Measurements from ENCODE around the gene PTPN1. TPM values are rescaled to one million over a fixed set of nuclear protein-coding genes. Genes with fewer than 3 reads are reported as not detected.
"Not testable (repeated sequence)": the region's sequence is repeated elsewhere in the genome, so short reads cannot be mapped to it uniquely, and the experiment has no call there.

PTPN1 gene
- total and polyA plus RNA-seq, 5 donors = 20.8 to 37.4 (median 25.6) TPM

- 81% methylated on average over 5 of the region's 5 CpGs for WGBS
- Histone ChIP-seq H3K4me3 (ENCODE audit: low read length) (no peak overlapping the region), H3K9me3 (ENCODE audit: control insufficient read depth, low read length) (no peaks in the 10 kb centered on the region), H3K27me3 (ENCODE audit: control insufficient read depth, insufficient read depth) (no peaks in the 10 kb centered on the region), H3K4me1 (ENCODE audit: control insufficient read depth, insufficient read depth, low read length) (peaks cover 2% of the 10 kb centered on the region), H3K27ac (ENCODE audit: low read length) (no peak overlapping the region)
- DNase-seq (no peak), ATAC-seq (no peak)
- intact Hi-C loops (cut with DNase I) = no loop called here
Measured at GRCh38 chr20:50498071-50498776, 12.0 kb upstream of the PTPN1 start.

DNA sequence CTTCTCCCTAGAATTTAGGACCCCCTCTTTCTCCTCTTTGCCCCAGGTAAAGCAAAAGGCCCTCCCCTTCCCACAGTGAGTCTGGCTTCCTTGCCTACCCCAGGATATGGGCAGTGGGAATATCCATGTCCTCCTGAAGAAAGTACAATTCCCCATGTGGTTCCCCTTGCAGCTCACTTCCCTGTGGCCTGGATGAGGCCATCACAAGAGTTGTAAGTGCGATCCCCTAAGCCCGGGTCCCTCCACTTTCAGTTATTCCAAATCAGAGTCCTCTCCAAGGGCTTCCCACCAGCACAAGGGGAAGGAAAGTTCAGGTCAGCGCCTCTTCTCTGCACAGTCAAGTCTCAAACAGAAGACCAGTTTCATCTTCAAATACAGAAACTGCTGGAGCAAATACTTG is 10.2 kb upstream of the PTPN1 start:
- Histone ChIP-seq H3K9me3 (ENCODE audit: control insufficient read depth, low read length) (no peaks in the 10 kb centered on the region), H3K4me1 (ENCODE audit: control insufficient read depth, insufficient read depth, low read length) (peaks cover 2% of the 10 kb centered on the region), H3K27me3 (ENCODE audit: control insufficient read depth, insufficient read depth) (no peaks in the 10 kb centered on the region), H3K4me3 (ENCODE audit: low read length) (no peak overlapping the region), H3K27ac (ENCODE audit: low read length) (no peak overlapping the region)
- DNase-seq (no peak), ATAC-seq (no peak)
- WGBS = 97% methylated on average over 3 of the region's 3 CpGs
- intact Hi-C loops (cut with DNase I) = loop anchor here in 1 of 4 donors (10.0 kb wide), 1 partner anchor 75 kb away; no protein-coding TSS in a partner anchor

DNA sequence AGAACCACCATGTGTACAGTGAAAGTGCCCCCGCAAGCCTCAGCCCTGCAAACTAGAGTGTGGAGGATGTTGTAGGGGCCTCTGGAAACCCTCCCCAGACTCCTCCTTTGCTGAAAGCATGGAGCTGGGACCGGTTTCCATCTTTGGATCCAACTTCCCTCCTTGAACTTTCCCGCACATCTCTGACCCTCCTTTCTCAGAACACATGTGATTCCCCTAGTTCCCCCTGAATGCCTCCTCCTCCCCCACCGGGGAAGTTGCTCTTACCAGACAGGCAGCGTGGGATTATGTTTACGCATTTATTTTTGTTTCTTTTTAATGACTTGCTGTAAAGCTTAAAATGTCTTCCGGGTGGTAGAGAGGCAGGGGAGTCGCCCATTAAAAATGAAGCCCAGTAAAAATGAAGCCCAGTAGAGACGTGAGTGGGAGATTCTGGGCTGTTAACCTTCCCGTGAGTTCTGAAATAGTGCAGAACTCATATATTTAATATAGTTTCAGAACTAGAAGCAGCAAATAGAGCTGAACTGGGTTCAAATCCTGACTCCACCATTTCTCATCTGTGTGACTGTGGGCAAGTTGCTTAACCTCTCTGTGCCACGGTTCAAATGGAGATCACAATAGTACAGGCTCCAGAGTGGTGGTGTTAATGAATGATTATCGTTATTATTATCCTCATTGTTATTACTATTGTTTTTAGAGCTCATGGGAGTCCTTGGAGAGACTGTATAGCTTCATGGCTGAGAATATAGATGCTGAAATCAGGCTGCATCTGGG is 8.0 kb upstream of the PTPN1 start:
- DNase-seq = no peak
- Histone ChIP-seq H3K27me3 (ENCODE audit: control insufficient read depth, insufficient read depth) (no peaks in the 10 kb centered on the region), H3K9me3 (ENCODE audit: control insufficient read depth, low read length) (no peaks in the 10 kb centered on the region), H3K4me3 (ENCODE audit: low read length) (no peak overlapping the region), H3K27ac (ENCODE audit: low read length) (no peak overlapping the region), H3K4me1 (ENCODE audit: control insufficient read depth, insufficient read depth, low read length) (peaks cover 2% of the 10 kb centered on the region)
- intact Hi-C loops (cut with DNase I) = loop anchor here in 1 of 4 donors (10.0 kb wide), 1 partner anchor 73 kb away; no protein-coding TSS in a partner anchor
- WGBS = 64% methylated on average over 12 of the region's 12 CpGs
- no peak for ATAC-seq

DNA sequence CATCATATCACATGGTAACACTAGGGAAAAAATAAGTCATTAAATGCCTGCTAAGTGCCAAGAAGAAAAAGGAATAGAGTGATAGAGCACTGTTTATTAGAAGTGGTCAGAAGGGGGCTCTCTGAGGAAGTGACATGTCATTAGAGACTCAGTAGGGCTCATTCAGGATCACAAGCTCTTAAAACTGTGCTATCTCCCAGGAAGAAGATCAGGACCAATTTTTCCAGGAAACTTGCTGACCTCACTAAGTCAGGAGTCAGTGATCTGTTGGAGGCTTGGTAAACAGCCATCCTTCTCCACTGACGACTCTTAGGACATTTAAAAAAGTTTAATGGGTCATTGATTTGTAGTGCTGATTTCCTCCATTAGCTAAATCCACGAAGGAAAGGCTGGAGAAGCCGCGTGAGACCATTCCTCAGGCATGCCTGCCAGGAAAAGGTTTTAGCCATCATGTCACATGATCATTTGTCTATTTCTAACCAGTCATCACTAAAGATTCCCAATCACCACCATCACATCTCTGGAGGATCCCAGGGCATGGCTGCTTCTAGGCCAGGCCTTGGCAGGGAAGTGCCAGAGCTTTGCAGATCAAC is 5.9 kb upstream of the PTPN1 start:
- Histone ChIP-seq H3K4me1 (ENCODE audit: control insufficient read depth, insufficient read depth, low read length) (no peaks in the 10 kb centered on the region), H3K27ac (ENCODE audit: low read length) (peak overlapping the region; percentile 19)
- WGBS = 65% methylated on average over 4 of the region's 4 CpGs

DNA sequence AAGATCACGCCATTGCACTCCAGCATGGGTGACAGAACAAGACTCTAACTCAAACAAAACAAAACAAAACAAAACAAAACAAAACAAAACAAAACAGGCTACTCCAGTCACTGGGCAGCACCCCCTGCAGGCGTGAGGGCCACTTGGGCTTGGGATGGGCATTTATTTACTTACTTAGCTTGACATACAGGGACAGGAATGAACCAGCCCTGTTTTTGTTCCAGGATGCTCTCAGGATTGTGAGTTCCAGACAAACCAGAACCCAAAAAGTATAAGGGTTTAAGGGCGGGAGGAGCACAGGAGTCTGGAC is 4.0 kb upstream of the PTPN1 start:
- Histone ChIP-seq H3K27me3 (ENCODE audit: control insufficient read depth, insufficient read depth) (no peaks in the 10 kb centered on the region), H3K4me3 (ENCODE audit: low read length) (no peak overlapping the region), H3K9me3 (ENCODE audit: control insufficient read depth, low read length) (no peaks in the 10 kb centered on the region), H3K4me1 (ENCODE audit: control insufficient read depth, insufficient read depth, low read length) (peaks cover 6% of the 10 kb centered on the region), H3K27ac (ENCODE audit: low read length) (no peak overlapping the region)
- intact Hi-C loops (cut with DNase I) = loop anchor here in 1 of 4 donors (10.0 kb wide), 1 partner anchor 69 kb away; no protein-coding TSS in a partner anchor
- WGBS = 94% methylated on average over 3 of the region's 3 CpGs
- DNase-seq (no peak), ATAC-seq (no peak)

More for the DNA sequence above, 5.9 kb upstream of the PTPN1 start:
- DNase-seq (no peak), ATAC-seq (peak in 1 of 2 donors; percentile 17)
- Histone ChIP-seq H3K4me3 (ENCODE audit: low read length) (no peak overlapping the region), H3K27me3 (ENCODE audit: control insufficient read depth, insufficient read depth) (no peaks in the 10 kb centered on the region), H3K9me3 (ENCODE audit: control insufficient read depth, low read length) (no peaks in the 10 kb centered on the region)
- intact Hi-C loops (cut with DNase I) = loop anchor here in 1 of 4 donors (10.0 kb wide), 1 partner anchor 70 kb away; no protein-coding TSS in a partner anchor

DNA sequence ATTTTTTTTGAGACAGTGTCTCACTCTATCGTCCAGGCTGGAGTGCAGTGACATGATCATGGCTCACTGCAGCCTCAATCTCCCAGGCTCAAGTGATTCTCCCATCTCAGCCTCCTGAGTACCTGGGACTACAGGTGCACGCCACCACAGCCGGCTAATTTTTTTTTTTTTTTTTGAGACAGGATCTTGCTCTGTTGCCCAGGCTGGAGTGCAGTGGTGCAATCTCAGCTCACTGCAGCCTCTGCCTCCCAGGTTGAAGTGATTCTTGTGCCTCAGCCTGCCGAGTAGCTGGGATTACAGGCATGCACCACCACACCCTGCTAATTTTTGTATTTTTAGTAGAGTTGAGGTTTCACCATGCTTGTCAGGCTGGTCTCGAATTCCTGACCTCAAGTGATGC is 2.4 kb upstream of the PTPN1 start:
- not testable (repeated sequence) for H3K4me3 ChIP-seq (ENCODE audit: low read length); H3K4me1 ChIP-seq (ENCODE audit: control insufficient read depth, insufficient read depth, low read length); H3K9me3 ChIP-seq (ENCODE audit: control insufficient read depth, low read length); ATAC-seq; DNase-seq; H3K27me3 ChIP-seq (ENCODE audit: control insufficient read depth, insufficient read depth); H3K27ac ChIP-seq (ENCODE audit: low read length)
- intact Hi-C loops (cut with DNase I) = loop anchor here in 1 of 4 donors (10.0 kb wide), 1 partner anchor 67 kb away; no protein-coding TSS in a partner anchor
- WGBS = 95% methylated on average over 5 of the region's 5 CpGs

- Histone ChIP-seq H3K4me3 (ENCODE audit: low read length) (no peak overlapping the region), H3K27me3 (ENCODE audit: control insufficient read depth, insufficient read depth) (no peaks in the 10 kb centered on the region), H3K9me3 (ENCODE audit: control insufficient read depth, low read length) (no peaks in the 10 kb centered on the region), H3K27ac (ENCODE audit: low read length) (no peak overlapping the region), H3K4me1 (ENCODE audit: control insufficient read depth, insufficient read depth, low read length) (peaks cover 7% of the 10 kb centered on the region)
- no peak for ATAC-seq
- intact Hi-C loops (cut with DNase I) = loop anchor here in 1 of 4 donors (10.0 kb wide), 1 partner anchor 67 kb away; no protein-coding TSS in a partner anchor
- no peak for DNase-seq
- WGBS = 71% methylated on average over 9 of the region's 9 CpGs
Measured at GRCh38 chr20:50508171-50508755, 1.9 kb upstream of the PTPN1 start.

GRCh38 chr20:50510706-50511542 is 741 bp downstream of the PTPN1 start:
- H3K27me3 ChIP-seq (ENCODE audit: control insufficient read depth, insufficient read depth) = no peaks in the 10 kb centered on the region
- peak overlapping the region; percentile 94 for H3K4me3 ChIP-seq (ENCODE audit: low read length)
- H3K9me3 ChIP-seq (ENCODE audit: control insufficient read depth, low read length) = no peaks in the 10 kb centered on the region
- peaks cover 10% of the 10 kb centered on the region for H3K4me1 ChIP-seq (ENCODE audit: control insufficient read depth, insufficient read depth, low read length)
- ATAC-seq (peak; percentile 2 to 7), DNase-seq (peak; percentile 20 to 69 (median 69))
- intact Hi-C loops (cut with DNase I) = loop anchor here in 3 of 4 donors (5.0 to 10.0 kb wide), 3 partner anchors 61 to 71 kb away; no protein-coding TSS in a partner anchor
- 3% methylated on average over 32 of the region's 32 CpGs for WGBS
- H3K27ac ChIP-seq (ENCODE audit: low read length) = peak overlapping the region; percentile 93

DNA sequence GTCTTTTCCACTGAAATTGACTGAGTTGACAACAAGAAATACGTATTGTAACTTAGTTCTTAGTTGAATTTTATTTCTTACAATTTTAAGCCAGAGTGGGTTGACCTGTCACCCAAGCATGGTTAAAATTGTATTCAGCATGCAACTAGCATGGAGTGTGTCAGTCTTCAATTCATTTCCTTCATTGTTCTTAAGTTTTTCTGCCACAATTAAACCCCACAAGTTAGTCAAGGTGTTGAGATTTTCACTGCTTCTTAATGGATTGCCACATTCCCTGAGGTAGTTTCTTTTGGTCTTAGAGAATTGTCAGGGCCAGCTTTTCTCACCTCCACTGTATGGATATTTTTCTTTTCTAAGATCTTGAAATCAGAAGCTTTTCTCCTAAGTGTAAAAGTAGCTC is 2.1 kb downstream of the PTPN1 start:
- DNase-seq (no peak), ATAC-seq (no peak)
- Histone ChIP-seq H3K27me3 (ENCODE audit: control insufficient read depth, insufficient read depth) (no peaks in the 10 kb centered on the region), H3K4me1 (ENCODE audit: control insufficient read depth, insufficient read depth, low read length) (peaks cover 10% of the 10 kb centered on the region), H3K4me3 (ENCODE audit: low read length) (peak overlapping the region; percentile 94), H3K9me3 (ENCODE audit: control insufficient read depth, low read length) (no peaks in the 10 kb centered on the region), H3K27ac (ENCODE audit: low read length) (no peak overlapping the region)
- 78% methylated on average over 1 of the region's 1 CpG for WGBS
- intact Hi-C loops (cut with DNase I) = loop anchor here in 3 of 4 donors (5.0 to 10.0 kb wide), 3 partner anchors 60 to 70 kb away; no protein-coding TSS in a partner anchor
